HG02840 (cell line): ENCODE results near the gene LPA.
"Not testable (repeated sequence)": the region's sequence is repeated elsewhere in the genome, so short reads cannot be mapped to it uniquely, and the experiment has no call there.

Experiments used
- ATAC-seq: cut with Tn5 transposase; IDR thresholded peaks from one replicate; pipeline ENCODE4 v1.9.1; 2021; ENCODE audit warnings: mild to moderate bottlenecking, moderate library complexity, moderate number of reproducible peaks; ENCODE audit not compliant: unreplicated experiment, low FRiP score

LPA gene

GRCh38 chr6:160664198-160664597 lies at the start of gene LPA:
TSS of gene LPA (minus strand) at chr6:160664275. CDS start at chr6:160664214, 61 bp downstream.
- ATAC-seq: not testable (repeated sequence)

GRCh38 chr6:160708993-160709392 lies 44.9 kb upstream of the LPA start:
- not testable (repeated sequence) for ATAC-seq

- not testable (repeated sequence) for ATAC-seq
Measured at GRCh38 chr6:160704688-160705087, 40.6 kb upstream of the LPA start.

- ATAC-seq: not testable (repeated sequence)
Measured at GRCh38 chr6:160701918-160702680, 38.0 kb upstream of the LPA start, which contains the start of gene PLG. TSS of gene PLG (plus strand) at chr6:160702244. CDS start at chr6:160702305, 61 bp downstream.

GRCh38 chr6:160697826-160698225 lies 33.8 kb upstream of the LPA start:
- no peak for ATAC-seq

- not testable (repeated sequence) for ATAC-seq
Measured at GRCh38 chr6:160696884-160697283, 32.8 kb upstream of the LPA start.

GRCh38 chr6:160695622-160696021 lies 31.5 kb upstream of the LPA start:
- ATAC-seq: not testable (repeated sequence)

- not testable (repeated sequence) for ATAC-seq
Measured at GRCh38 chr6:160695025-160695424, 30.9 kb upstream of the LPA start.

- ATAC-seq: no peak
Measured at GRCh38 chr6:160692369-160692959, 28.4 kb upstream of the LPA start.

- ATAC-seq: no peak
Measured at GRCh38 chr6:160691617-160692016, 27.5 kb upstream of the LPA start.

- no peak for ATAC-seq
Measured at GRCh38 chr6:160690458-160690857, 26.4 kb upstream of the LPA start.

GRCh38 chr6:160685762-160686450 lies 21.8 kb upstream of the LPA start:
- no peak for ATAC-seq

- ATAC-seq: not testable (repeated sequence)
Measured at GRCh38 chr6:160685101-160685761, 21.2 kb upstream of the LPA start.

GRCh38 chr6:160679402-160679769 lies 15.3 kb upstream of the LPA start:
- no peak for ATAC-seq

- no peak for ATAC-seq
Measured at GRCh38 chr6:160678744-160679401, 14.8 kb upstream of the LPA start.

GRCh38 chr6:160678230-160678629 lies 14.2 kb upstream of the LPA start:
- ATAC-seq: no peak

- not testable (repeated sequence) for ATAC-seq
Measured at GRCh38 chr6:160676418-160676817, 12.3 kb upstream of the LPA start.

- ATAC-seq: no peak
Measured at GRCh38 chr6:160668589-160668988, 4.5 kb upstream of the LPA start.

- no peak for ATAC-seq
Measured at GRCh38 chr6:160667639-160668481, 3.8 kb upstream of the LPA start.
